Upper lobe of left lung (tissue), 4 donors: ENCODE data around the gene OR4N5.

Experiments
- CTCF ChIP-seq, 6 experiments: fragments of 450-650 bp in 4 of 6; fragments of 200-600 bp in 2 of 6; sonication (generic) in 2 of 6; IDR thresholded peaks; one replicate each; pipeline ENCODE4 v1.5.1; 2016 to 2019; ENCODE audit warnings: antibody characterized with exemption in 6 of 6
- POLR2A ChIP-seq, 4 donors: fragments of 450-650 bp; IDR thresholded peaks; one replicate each; pipeline ENCODE4 v1.5.1; 2016 to 2017; ENCODE audit warnings: antibody characterized with exemption in 4 of 4, mild to moderate bottlenecking in 2 of 4

GRCh38 chr14:20194101-20194500 is 55.5 kb downstream of the OR4N5 start:
- TF ChIP-seq CTCF (IDR thresholded peaks at IDR 0.05) (no peak), POLR2A (IDR thresholded peaks at IDR 0.05) (no peak)
